ENCODE results near the gene SLC6A17.

- TF ChIP-seq PATZ1 (CRISPR knock-in tag; IDR thresholded peaks at IDR 0.05; ENCODE audit: borderline replicate concordance) (no peak), RARB (CRISPR knock-in tag; IDR thresholded peaks at IDR 0.05) (no peak), PPARA (CRISPR knock-in tag; IDR thresholded peaks at IDR 0.05; ENCODE audit: borderline replicate concordance) (no peak), TSHZ2 (CRISPR knock-in tag; IDR thresholded peaks at IDR 0.05) (no peak), OSR1 (CRISPR knock-in tag; IDR thresholded peaks at IDR 0.05) (no peak), ZNF70 (CRISPR knock-in tag; IDR thresholded peaks at IDR 0.05) (no peak), ARNTL (CRISPR knock-in tag; IDR thresholded peaks at IDR 0.05; ENCODE audit: borderline replicate concordance, low read depth) (no peak), CSDC2 (CRISPR knock-in tag; IDR thresholded peaks at IDR 0.05) (no peak)
Observed at GRCh38 chr1:110213143-110213540, 62.8 kb downstream of the SLC6A17 start.
